GM12878 (cell line): ENCODE results near the gene CNOT6L. TPM values are rescaled to one million over a fixed set of nuclear protein-coding genes. Genes with fewer than 3 reads are reported as not detected.

Experiments used
- ATAC-seq: fragments of 200-7000 bp; cut with Tn5 transposase; 3 replicates; pipeline ENCODE4 v1.9.1; 2020; ENCODE audit warnings: mild to moderate bottlenecking, moderate library complexity
- BruUV-seq: library from RNA; stranded (reverse); fragments of 400-500 nt; replicated peaks from 2 replicates; lab custom pipeline; 2021; lab: Mats Ljungman, UMichigan
- CTCF ChIA-PET: fragments of 300-600 bp; sonication (Branson Sonifier 250); formaldehyde crosslinking; extraction: SDS; loops from one replicate; lab custom pipeline; 2021; ENCODE audit warnings: inconsistent platforms; lab: Yijun Ruan, JAX
- POLR2A ChIA-PET: fragments of 350-600 bp; formaldehyde crosslinking; extraction: SDS; loops from one replicate; lab custom pipeline; 2021; ENCODE audit warnings: inconsistent platforms; lab: Charles Lee
- RAD21 ChIA-PET: fragments of 300-600 bp; sonication (Branson Sonifier 250); formaldehyde crosslinking; loops from one replicate; lab custom pipeline; 2023; ENCODE audit warnings: antibody characterized with exemption; ENCODE audit not compliant: unreplicated experiment; lab: Charles Lee
- SMC1A ChIA-PET: fragments of 300-600 bp; sonication (Branson Sonifier 250); formaldehyde crosslinking; loops from one replicate; lab custom pipeline; 2023; ENCODE audit not compliant: unreplicated experiment, uncharacterized antibody; lab: Charles Lee
- DNase-seq: peaks from one replicate; pipeline ENCODE4 v3.0.0-alpha.2; 2011; ENCODE audit warnings: low read depth, low spot score
- FAIRE-seq: peaks from 3 replicates; lab custom pipeline; 2011; peaks lifted over from hg19 to GRCh38; lab: Jason Lieb, UNC
- H2AFZ ChIP-seq: 2 replicates; pipeline ENCODE4 v1.6.0; 2011; ENCODE audit warnings: low read depth, low read length, control low read depth; ENCODE audit not compliant: control insufficient read depth
- H3K27ac ChIP-seq: 2 replicates; pipeline ENCODE4 v1.5.1; 2011; ENCODE audit warnings: control low read depth; ENCODE audit not compliant: control insufficient read depth, insufficient read depth
- H3K27me3 ChIP-seq, 2 experiments: replicated peaks in 1 of 2; 2 replicates each; pipeline versions ENCODE4 v1.6.0 to v1.6.1; 2011; ENCODE audit warnings: low read length in 1 of 2; ENCODE audit not compliant: control insufficient read depth in 2 of 2, insufficient read depth in 2 of 2
- H3K36me3 ChIP-seq, 2 experiments: 2 replicates each; pipeline ENCODE4 v1.5.1; 2011; ENCODE audit warnings: low read length in 1 of 2; ENCODE audit not compliant: control insufficient read depth in 2 of 2, insufficient read depth in 2 of 2
- H3K4me1 ChIP-seq: 2 replicates; pipeline ENCODE4 v1.6.1; 2011; ENCODE audit warnings: mild to moderate bottlenecking, low read length, moderate library complexity, mixed read lengths; ENCODE audit not compliant: control insufficient read depth, insufficient read depth
- H3K4me2 ChIP-seq: 2 replicates; pipeline ENCODE4 v1.6.0; 2011; ENCODE audit warnings: control low read depth; ENCODE audit not compliant: control insufficient read depth, insufficient read depth
- H3K4me3 ChIP-seq: fragments of 200-600 bp; sonication (generic); 2 replicates; pipeline ENCODE4 v1.5.1; 2016
- H3K79me2 ChIP-seq: 2 replicates; pipeline ENCODE4 v1.6.0; 2011; ENCODE audit warnings: low read length; ENCODE audit not compliant: control insufficient read depth, insufficient read depth
- H3K9ac ChIP-seq: 2 replicates; pipeline ENCODE4 v1.8.0; 2011; ENCODE audit warnings: low read length, control low read depth, mixed read lengths; ENCODE audit not compliant: control insufficient read depth, insufficient read depth
- H3K9me3 ChIP-seq: replicated peaks from 3 replicates; pipeline ENCODE4 v1.5.1; 2011; ENCODE audit warnings: mild to moderate bottlenecking, low read length; ENCODE audit not compliant: control insufficient read depth, insufficient read depth
- H4K20me1 ChIP-seq: 2 replicates; pipeline ENCODE4 v1.6.0; 2011; ENCODE audit not compliant: control insufficient read depth, insufficient read depth
- ATF7 ChIP-seq: fragments of 450-650 bp; IDR thresholded peaks from 2 replicates; pipeline ENCODE4 v1.6.1; 2016; ENCODE audit warnings: low read depth, mild to moderate bottlenecking
- CTCF ChIP-seq, 3 experiments: IDR thresholded peaks in 2 of 3; conservative IDR thresholded peaks in 1 of 3; 2 replicates each; pipeline ENCODE4 v1.5.1; 2011; ENCODE audit warnings: low read depth in 3 of 3, low read length in 3 of 3, mild to moderate bottlenecking in 3 of 3, control low read depth in 2 of 3, moderate library complexity in 2 of 3, inconsistent platforms in 1 of 3, mixed read lengths in 1 of 3; ENCODE audit not compliant: control insufficient read depth in 2 of 3, insufficient read depth in 1 of 3; ENCODE audit errors: extremely low read depth in 1 of 3
- EED ChIP-seq: sonication (generic); IDR thresholded peaks from 2 replicates; pipeline ENCODE4 v1.6.1; 2016; ENCODE audit warnings: antibody characterized with exemption, low read depth
- ELK1 ChIP-seq: IDR thresholded peaks from 2 replicates; pipeline ENCODE4 v1.6.1; 2012; ENCODE audit warnings: low read depth, low read length, improper control_type of control experiment
- HSF1 ChIP-seq: fragments of 150-350 bp; IDR thresholded peaks from 2 replicates; pipeline ENCODE4 v1.6.1; 2014; ENCODE audit warnings: mild to moderate bottlenecking, low read depth, low read length
- NFIC ChIP-seq: IDR thresholded peaks from 2 replicates; pipeline ENCODE4 v1.6.1; 2012; ENCODE audit warnings: low read depth, mild to moderate bottlenecking, inconsistent platforms, low read length, moderate library complexity
- PML ChIP-seq: IDR thresholded peaks from 2 replicates; pipeline ENCODE4 v1.6.1; 2012; ENCODE audit warnings: low read length, inconsistent platforms
- RAD21 ChIP-seq: IDR thresholded peaks from 2 replicates; pipeline ENCODE4 v1.6.1; 2011; ENCODE audit warnings: mild to moderate bottlenecking, low read depth, low read length, moderate library complexity; ENCODE audit not compliant: insufficient read depth
- REST ChIP-seq: IDR thresholded peaks from 2 replicates; pipeline ENCODE4 v1.6.1; 2012; ENCODE audit warnings: mild to moderate bottlenecking, low read depth, low read length
- SMC3 ChIP-seq: IDR thresholded peaks from 2 replicates; pipeline ENCODE4 v1.6.1; 2011; ENCODE audit warnings: low read length, improper control_type of control experiment, borderline replicate concordance
- SREBF2 ChIP-seq: IDR thresholded peaks from 2 replicates; pipeline ENCODE4 v1.6.1; 2012; ENCODE audit warnings: mild to moderate bottlenecking, low read length
- SUZ12 ChIP-seq: fragments of 200-600 bp; sonication (generic); IDR thresholded peaks from one replicate; pipeline ENCODE4 v1.6.1; 2018; ENCODE audit warnings: antibody characterized with exemption, mild to moderate bottlenecking; ENCODE audit not compliant: unreplicated experiment
- YBX1 ChIP-seq: fragments of 450-650 bp; IDR thresholded peaks from 2 replicates; pipeline ENCODE4 v1.6.1; 2016; ENCODE audit warnings: antibody characterized with exemption
- ZBTB11 ChIP-seq: fragments of 450-650 bp; formaldehyde crosslinking; IDR thresholded peaks from 2 replicates; pipeline ENCODE4 v1.5.0; 2022; ENCODE audit warnings: mild to moderate bottlenecking, missing genetic modification characterization
- WGBS: methylation state at CpG from one replicate; pipeline ENCODE4 v1.1.6; 2016; ENCODE audit warnings: low lambda C conversion rate; ENCODE audit not compliant: insufficient replicate concordance, insufficient coverage; ENCODE audit errors: missing lambda C conversion rate; 5-methylcytosine and 5-hydroxymethylcytosine counted together
- in situ Hi-C: fragments of 300-500 bp; cut with MboI; formaldehyde crosslinking; loops from 9 replicates; pipeline ENCODE4 v1.14.3; 2018; ENCODE audit warnings: mixed read lengths
- intact Hi-C: fragments of 100-400 bp; cut with micrococcal nuclease; formaldehyde crosslinking; loops from one replicate; pipeline ENCODE4 v1.14.2; 2022; ENCODE audit not compliant: unreplicated experiment
- polyA plus RNA-seq, 11 experiments: library from polyadenylated mRNA; depleted of rRNA in 4 of 11; unstranded in 6 of 11; stranded (reverse) in 5 of 11; fragments of >200 nt; fragmentation: Nextera tagmentation in 4 of 11; fragmentation: Illumina TruSeq in 1 of 11; extraction: Ambion mirVana in 4 of 11; extraction: Trizol in 1 of 11; gene quantifications; 1 replicate in 1 of 11; 2 replicates in 10 of 11; pipeline versions ENCODE4 v1.2.1 to v1.2.3, GENCODE V29; 2011 to 2016; ENCODE audit warnings: inconsistent platforms in 2 of 11, missing spikeins in 2 of 11, low read depth in 1 of 11
- total RNA-seq, 4 experiments: library from RNA; depleted of rRNA in 3 of 4; stranded (reverse); fragments of >200 nt in 3 of 4; fragmentation: Illumina TruSeq in 1 of 4; extraction: Trizol in 1 of 4; gene quantifications; 2 replicates each; pipeline versions ENCODE4 v1.2.1 to v1.2.3, GENCODE V29; 2013 to 2021

Gene CNOT6L
- total and polyA plus RNA-seq, 10 of the 15 experiments (the other 5 are each of a cell fraction or from before 2014, with no cell fraction given) = 1.1 to 10.0 (median 3.0) TPM

GRCh38 chr4:77681792-77682191 is 137.4 kb downstream of the CNOT6L start:
- H4K20me1 ChIP-seq = no peaks in the 10 kb centered on the region
- FAIRE-seq (no peak), DNase-seq (no peak), ATAC-seq (no peak)
- in situ Hi-C loops (no loop called here), intact Hi-C loops (no loop called here)
- no peak overlapping the region for H3K27ac ChIP-seq
- no peak overlapping the region for H3K9ac ChIP-seq
- CTCF ChIA-PET = no interaction called here
- SMC1A ChIA-PET = no interaction called here
- no peak overlapping the region for H3K4me2 ChIP-seq
- BruUV-seq = no TSS peak
- RAD21 ChIA-PET = no interaction called here
- no peak overlapping the region for H3K4me3 ChIP-seq
- no peaks in the 10 kb centered on the region for H3K79me2 ChIP-seq
- H3K36me3 ChIP-seq = no peaks in the 10 kb centered on the region
- no peaks in the 10 kb centered on the region for H3K27me3 ChIP-seq
- 66% methylated on average over 11 of the region's 11 CpGs for WGBS
- no peaks in the 10 kb centered on the region for H3K4me1 ChIP-seq
- H2AFZ ChIP-seq = no peak overlapping the region
- no peaks in the 10 kb centered on the region for H3K9me3 ChIP-seq
- POLR2A ChIA-PET = no interaction called here
- TF ChIP-seq HSF1 = no peak
- no peak for TF ChIP-seq SMC3
- no peak for TF ChIP-seq ATF7
- TF ChIP-seq ZBTB11 (CRISPR knock-in tag) = no peak
- TF ChIP-seq ELK1 = no peak
- TF ChIP-seq YBX1 = no peak
- TF ChIP-seq NFIC = no peak
- no peak for TF ChIP-seq REST
- no peak for TF ChIP-seq PML
- TF ChIP-seq EED = no peak
- no peak for TF ChIP-seq SREBF2
- no peak for TF ChIP-seq RAD21
- no peak for TF ChIP-seq SUZ12
- no peak for TF ChIP-seq CTCF (IDR thresholded peaks at IDR 0.05 in 2 of 3, conservative IDR thresholded peaks at IDR 0.05 in 1 of 3; ENCODE audit: control insufficient read depth in 2 of 3, extremely low read depth in 1 of 3, insufficient read depth in 1 of 3, low read depth in 3 of 3, low read length in 3 of 3)
